Prostate gland (tissue), 2 donors: ENCODE measurements around the gene ZNF740. TPM values are rescaled to one million over a fixed set of nuclear protein-coding genes. Genes with fewer than 3 reads are reported as not detected.

ENCODE experiments used
- DNase-seq: peaks from one replicate; pipeline ENCODE4 v3.0.0-alpha.2; 2019; ENCODE audit warnings: low spot score
- H3K27ac ChIP-seq, 2 donors: fragments of 200-600 bp; sonication (generic); 2 replicates each; pipeline ENCODE4 v1.5.1; 2017 to 2019
- H3K27me3 ChIP-seq: fragments of 200-600 bp; sonication (generic); replicated peaks from 2 replicates; pipeline ENCODE4 v1.5.1; 2019; ENCODE audit not compliant: insufficient read depth
- H3K36me3 ChIP-seq, 2 donors: fragments of 200-600 bp; sonication (generic); 1 replicate in 1 of 2; 2 replicates in 1 of 2; pipeline versions ENCODE4 v1.5.1 to v1.8.1; 2017 to 2019
- H3K4me1 ChIP-seq: fragments of 200-600 bp; sonication (generic); replicated peaks from 2 replicates; pipeline ENCODE4 v1.5.1; 2019
- H3K4me3 ChIP-seq, 2 donors: fragments of 200-600 bp; sonication (generic); 2 replicates each; pipeline ENCODE4 v1.5.1; 2017 to 2019
- H3K9me3 ChIP-seq: fragments of 200-600 bp; sonication (generic); 2 replicates; pipeline ENCODE4 v1.5.1; 2017
- CTCF ChIP-seq, 4 experiments: fragments of 200-600 bp in 2 of 4; fragments of 450-650 bp in 2 of 4; sonication (generic) in 2 of 4; IDR thresholded peaks; 1 replicate in 3 of 4; 2 replicates in 1 of 4; pipeline ENCODE4 v1.5.1; 2016 to 2019; ENCODE audit warnings: antibody characterized with exemption in 4 of 4, mild to moderate bottlenecking in 2 of 4, moderate library complexity in 2 of 4
- POLR2A ChIP-seq: fragments of 450-650 bp; IDR thresholded peaks from one replicate; pipeline ENCODE4 v1.6.1; 2016; ENCODE audit warnings: antibody characterized with exemption, mild to moderate bottlenecking
- POLR2AphosphoS5 ChIP-seq: sonication (generic); formaldehyde crosslinking; IDR thresholded peaks from one replicate; pipeline ENCODE4 v1.6.1; 2017; ENCODE audit warnings: antibody characterized with exemption
- WGBS: methylation state at CpG from one replicate; pipeline ENCODE4 v1.1.5; 2018; 5-methylcytosine and 5-hydroxymethylcytosine counted together
- intact Hi-C: fragments of 100-400 bp; cut with DNase I; formaldehyde crosslinking; loops from one replicate; pipeline ENCODE4 v1.14.2; 2022
- total RNA-seq, 2 donors: library from RNA; depleted of rRNA; stranded (reverse); fragments of >200 nt; gene quantifications; one replicate each; pipeline ENCODE4 v1.1.0, GENCODE V29; 2016

Gene ZNF740
- total RNA-seq, 2 donors from 2014 or later, result 17.0 to 19.1 TPM

GRCh38 chr12:53185582-53186153 lies 5.1 kb downstream of the ZNF740 start:
- no peaks in the 10 kb centered on the region for H3K9me3 ChIP-seq
- peaks cover 11% of the 10 kb centered on the region for H3K4me1 ChIP-seq
- intact Hi-C loops, result no loop called here
- H3K27ac ChIP-seq, result no peak overlapping the region
- TF ChIP-seq POLR2AphosphoS5 (no peak), CTCF (IDR thresholded peaks at IDR 0.05) (no peak), POLR2A (no peak)
- H3K27me3 ChIP-seq, result no peaks in the 10 kb centered on the region
- no peak overlapping the region for H3K4me3 ChIP-seq
- WGBS, result 86% methylated on average over 3 of the region's 3 CpGs
- peaks cover 19 to 20% of the 10 kb centered on the region in 2 donors for H3K36me3 ChIP-seq
- no peak for DNase-seq

- Histone ChIP-seq H3K27me3 (no peaks in the 10 kb centered on the region), H3K36me3 (peaks cover 19 to 20% of the 10 kb centered on the region in 2 donors), H3K4me1 (peaks cover 7% of the 10 kb centered on the region), H3K4me3 (no peak overlapping the region), H3K9me3 (no peaks in the 10 kb centered on the region), H3K27ac (no peak overlapping the region)
- intact Hi-C loops, result no loop called here
- DNase-seq, result no peak
- 44% methylated on average over 4 of the region's 4 CpGs for WGBS
- TF ChIP-seq POLR2A, result no peak
- TF ChIP-seq CTCF (IDR thresholded peaks at IDR 0.05), result no peak
- no peak for TF ChIP-seq POLR2AphosphoS5
Measured at GRCh38 chr12:53186745-53187144, 6.2 kb downstream of the ZNF740 start.

GRCh38 chr12:53187145-53187899 lies 6.8 kb downstream of the ZNF740 start:
- intact Hi-C loops, result no loop called here
- no peak for DNase-seq
- TF ChIP-seq CTCF (IDR thresholded peaks at IDR 0.05), result no peak
- no peak for TF ChIP-seq POLR2A
- H3K9me3 ChIP-seq, result no peaks in the 10 kb centered on the region
- H3K27me3 ChIP-seq, result no peaks in the 10 kb centered on the region
- H3K36me3 ChIP-seq, result peaks cover 19 to 20% of the 10 kb centered on the region in 2 donors
- no peak overlapping the region for H3K27ac ChIP-seq
- peaks cover 2% of the 10 kb centered on the region for H3K4me1 ChIP-seq
- H3K4me3 ChIP-seq, result no peak overlapping the region
- 80% methylated on average over 15 of the region's 15 CpGs for WGBS

GRCh38 chr12:53190108-53190729 lies 9.7 kb downstream of the ZNF740 start:
- no peaks in the 10 kb centered on the region for H3K9me3 ChIP-seq
- H3K27ac ChIP-seq, result no peak overlapping the region
- H3K4me3 ChIP-seq, result no peak overlapping the region
- peak; percentile 42 to 80 (median 58) for TF ChIP-seq CTCF (IDR thresholded peaks at IDR 0.05)
- TF ChIP-seq POLR2AphosphoS5, result peak; percentile 36
- TF ChIP-seq POLR2A, result no peak
- no peaks in the 10 kb centered on the region for H3K4me1 ChIP-seq
- H3K36me3 ChIP-seq, result peaks cover 11 to 14% of the 10 kb centered on the region in 2 donors
- DNase-seq, result peak; percentile 43
- 35% methylated on average over 14 of the region's 14 CpGs for WGBS
- intact Hi-C loops, result loop anchor here (2.0 kb wide), 1 partner anchor 31 kb away; no protein-coding TSS in a partner anchor
- H3K27me3 ChIP-seq, result no peaks in the 10 kb centered on the region
